Measurements from ENCODE around the gene PPP1CC. TPM values are rescaled to one million over a fixed set of nuclear protein-coding genes. Genes with fewer than 3 reads are reported as not detected.

Gene PPP1CC
- total and polyA plus RNA-seq, 2 donors = 103 to 139 TPM

- H3K9me3 ChIP-seq (ENCODE audit: control insufficient read depth in 2 of 2, insufficient read depth in 1 of 2, low read length in 1 of 2) = no peaks in the 10 kb centered on the region
- peaks cover 2 to 9% of the 10 kb centered on the region in 2 donors for H3K4me1 ChIP-seq (ENCODE audit: control insufficient read depth in 2 of 2, insufficient read depth in 2 of 2, low read length in 2 of 2)
- H3K27ac ChIP-seq (ENCODE audit: low read depth in 1 of 2, low read length in 1 of 2) = no peak overlapping the region
- H3K27me3 ChIP-seq (ENCODE audit: control insufficient read depth in 2 of 2, insufficient read depth in 1 of 2, low read length in 1 of 2) = no peaks in the 10 kb centered on the region
- H3K4me3 ChIP-seq (ENCODE audit: low read length in 2 of 2) = no peak overlapping the region
- no peaks in the 10 kb centered on the region for H3K36me3 ChIP-seq (ENCODE audit: control insufficient read depth in 2 of 2, insufficient read depth in 2 of 2, low read length in 1 of 2)
- 96% methylated on average over 16 of the region's 16 CpGs for WGBS
- DNase-seq (ENCODE audit: low read depth in 6 of 9, low spot score in 9 of 9) = no peak
Observed at GRCh38 chr12:110745542-110746284, 3.0 kb upstream of the PPP1CC start.

- Histone ChIP-seq H3K27me3 (ENCODE audit: control insufficient read depth in 2 of 2, insufficient read depth in 1 of 2, low read length in 1 of 2) (no peaks in the 10 kb centered on the region), H3K27ac (ENCODE audit: low read depth in 1 of 2, low read length in 1 of 2) (peak overlapping the region in 1 of 2 donors; percentile 20), H3K4me1 (ENCODE audit: control insufficient read depth in 2 of 2, insufficient read depth in 2 of 2, low read length in 2 of 2) (peaks cover 2 to 12% of the 10 kb centered on the region in 2 donors), H3K4me3 (ENCODE audit: low read length in 2 of 2) (no peak overlapping the region), H3K9me3 (ENCODE audit: control insufficient read depth in 2 of 2, insufficient read depth in 1 of 2, low read length in 1 of 2) (no peaks in the 10 kb centered on the region), H3K36me3 (ENCODE audit: control insufficient read depth in 2 of 2, insufficient read depth in 2 of 2, low read length in 1 of 2) (no peaks in the 10 kb centered on the region)
- WGBS = 98% methylated on average over 5 of the region's 5 CpGs
- no peak for DNase-seq (ENCODE audit: low read depth in 6 of 9, low spot score in 9 of 9)
Observed at GRCh38 chr12:110744601-110745264, 2.0 kb upstream of the PPP1CC start.

- H3K36me3 ChIP-seq (ENCODE audit: control insufficient read depth in 2 of 2, insufficient read depth in 2 of 2, low read length in 1 of 2) = no peaks in the 10 kb centered on the region
- H3K4me3 ChIP-seq (ENCODE audit: low read length in 2 of 2) = peak overlapping the region in 1 of 2 donors; percentile 87
- H3K4me1 ChIP-seq (ENCODE audit: control insufficient read depth in 2 of 2, insufficient read depth in 2 of 2, low read length in 2 of 2) = peaks cover 6 to 16% of the 10 kb centered on the region in 2 donors
- no peaks in the 10 kb centered on the region for H3K27me3 ChIP-seq (ENCODE audit: control insufficient read depth in 2 of 2, insufficient read depth in 1 of 2, low read length in 1 of 2)
- no peak for DNase-seq (ENCODE audit: low read depth in 6 of 9, low spot score in 9 of 9)
- WGBS = 97% methylated on average over 4 of the region's 4 CpGs
- H3K27ac ChIP-seq (ENCODE audit: low read depth in 1 of 2, low read length in 1 of 2) = no peak overlapping the region
- H3K9me3 ChIP-seq (ENCODE audit: control insufficient read depth in 2 of 2, insufficient read depth in 1 of 2, low read length in 1 of 2) = no peaks in the 10 kb centered on the region
Observed at GRCh38 chr12:110744151-110744571, 1.5 kb upstream of the PPP1CC start.

- no peaks in the 10 kb centered on the region for H3K9me3 ChIP-seq (ENCODE audit: control insufficient read depth in 2 of 2, insufficient read depth in 1 of 2, low read length in 1 of 2)
- no peaks in the 10 kb centered on the region for H3K27me3 ChIP-seq (ENCODE audit: control insufficient read depth in 2 of 2, insufficient read depth in 1 of 2, low read length in 1 of 2)
- peaks cover 10 to 21% of the 10 kb centered on the region in 2 donors for H3K4me1 ChIP-seq (ENCODE audit: control insufficient read depth in 2 of 2, insufficient read depth in 2 of 2, low read length in 2 of 2)
- peak overlapping the region; percentile 87 to 98 for H3K4me3 ChIP-seq (ENCODE audit: low read length in 2 of 2)
- peak overlapping the region in 1 of 2 donors; percentile 43 for H3K27ac ChIP-seq (ENCODE audit: low read depth in 1 of 2, low read length in 1 of 2)
- peak in 3 of 9 donors; percentile 19 to 55 (median 22) for DNase-seq (ENCODE audit: low read depth in 6 of 9, low spot score in 9 of 9)
- no peaks in the 10 kb centered on the region for H3K36me3 ChIP-seq (ENCODE audit: control insufficient read depth in 2 of 2, insufficient read depth in 2 of 2, low read length in 1 of 2)
- WGBS = 59% methylated on average over 26 of the region's 26 CpGs
Observed at GRCh38 chr12:110743571-110744093, 941 bp upstream of the PPP1CC start.

- under 1% methylated on average over 44 of the region's 44 CpGs for WGBS
- DNase-seq (ENCODE audit: low read depth in 6 of 9, low spot score in 9 of 9) = no peak
- no peaks in the 10 kb centered on the region for H3K9me3 ChIP-seq (ENCODE audit: control insufficient read depth in 2 of 2, insufficient read depth in 1 of 2, low read length in 1 of 2)
- H3K36me3 ChIP-seq (ENCODE audit: control insufficient read depth in 2 of 2, insufficient read depth in 2 of 2, low read length in 1 of 2) = peaks cover 0 to 11% of the 10 kb centered on the region in 2 donors
- H3K4me1 ChIP-seq (ENCODE audit: control insufficient read depth in 2 of 2, insufficient read depth in 2 of 2, low read length in 2 of 2) = peaks cover 14 to 29% of the 10 kb centered on the region in 2 donors
- peak overlapping the region; percentile 87 to 98 for H3K4me3 ChIP-seq (ENCODE audit: low read length in 2 of 2)
- peak overlapping the region; percentile 80 to 88 for H3K27ac ChIP-seq (ENCODE audit: low read depth in 1 of 2, low read length in 1 of 2)
- no peaks in the 10 kb centered on the region for H3K27me3 ChIP-seq (ENCODE audit: control insufficient read depth in 2 of 2, insufficient read depth in 1 of 2, low read length in 1 of 2)
Observed at GRCh38 chr12:110742096-110742717, 484 bp downstream of the PPP1CC start.

GRCh38 chr12:110741341-110742095, 1.2 kb downstream of the PPP1CC start:
- WGBS = under 1% methylated on average over 14 of the region's 14 CpGs
- H3K27me3 ChIP-seq (ENCODE audit: control insufficient read depth in 2 of 2, insufficient read depth in 1 of 2, low read length in 1 of 2) = no peaks in the 10 kb centered on the region
- H3K4me3 ChIP-seq (ENCODE audit: low read length in 2 of 2) = peak overlapping the region; percentile 87 to 98
- H3K4me1 ChIP-seq (ENCODE audit: control insufficient read depth in 2 of 2, insufficient read depth in 2 of 2, low read length in 2 of 2) = peaks cover 14 to 29% of the 10 kb centered on the region in 2 donors
- H3K36me3 ChIP-seq (ENCODE audit: control insufficient read depth in 2 of 2, insufficient read depth in 2 of 2, low read length in 1 of 2) = peaks cover 0 to 12% of the 10 kb centered on the region in 2 donors
- H3K9me3 ChIP-seq (ENCODE audit: control insufficient read depth in 2 of 2, insufficient read depth in 1 of 2, low read length in 1 of 2) = no peaks in the 10 kb centered on the region
- peak overlapping the region; percentile 80 to 88 for H3K27ac ChIP-seq (ENCODE audit: low read depth in 1 of 2, low read length in 1 of 2)
- peak in 8 of 9 donors; percentile 18 to 67 (median 40) for DNase-seq (ENCODE audit: low read depth in 6 of 9, low spot score in 9 of 9)

GRCh38 chr12:110739894-110740293, 2.8 kb downstream of the PPP1CC start:
- H3K4me1 ChIP-seq (ENCODE audit: control insufficient read depth in 2 of 2, insufficient read depth in 2 of 2, low read length in 2 of 2) = peaks cover 14 to 29% of the 10 kb centered on the region in 2 donors
- DNase-seq (ENCODE audit: low read depth in 6 of 9, low spot score in 9 of 9) = peak in 2 of 9 donors; percentile 22 to 41
- H3K9me3 ChIP-seq (ENCODE audit: control insufficient read depth in 2 of 2, insufficient read depth in 1 of 2, low read length in 1 of 2) = no peaks in the 10 kb centered on the region
- H3K27ac ChIP-seq (ENCODE audit: low read depth in 1 of 2, low read length in 1 of 2) = peak overlapping the region in 1 of 2 donors; percentile 3
- 73% methylated on average over 3 of the region's 3 CpGs for WGBS
- H3K36me3 ChIP-seq (ENCODE audit: control insufficient read depth in 2 of 2, insufficient read depth in 2 of 2, low read length in 1 of 2) = peaks cover 8 to 26% of the 10 kb centered on the region in 2 donors
- H3K27me3 ChIP-seq (ENCODE audit: control insufficient read depth in 2 of 2, insufficient read depth in 1 of 2, low read length in 1 of 2) = no peaks in the 10 kb centered on the region
- H3K4me3 ChIP-seq (ENCODE audit: low read length in 2 of 2) = peak overlapping the region; percentile 19 to 87

- 55% methylated on average over 1 of the region's 1 CpG for WGBS
- H3K27me3 ChIP-seq (ENCODE audit: control insufficient read depth in 2 of 2, insufficient read depth in 1 of 2, low read length in 1 of 2) = no peaks in the 10 kb centered on the region
- peaks cover 8 to 29% of the 10 kb centered on the region in 2 donors for H3K36me3 ChIP-seq (ENCODE audit: control insufficient read depth in 2 of 2, insufficient read depth in 2 of 2, low read length in 1 of 2)
- no peaks in the 10 kb centered on the region for H3K9me3 ChIP-seq (ENCODE audit: control insufficient read depth in 2 of 2, insufficient read depth in 1 of 2, low read length in 1 of 2)
- H3K4me3 ChIP-seq (ENCODE audit: low read length in 2 of 2) = peak overlapping the region in 1 of 2 donors; percentile 19
- peak overlapping the region in 1 of 2 donors; percentile 33 for H3K27ac ChIP-seq (ENCODE audit: low read depth in 1 of 2, low read length in 1 of 2)
- peaks cover 14 to 29% of the 10 kb centered on the region in 2 donors for H3K4me1 ChIP-seq (ENCODE audit: control insufficient read depth in 2 of 2, insufficient read depth in 2 of 2, low read length in 2 of 2)
- no peak for DNase-seq (ENCODE audit: low read depth in 6 of 9, low spot score in 9 of 9)
Observed at GRCh38 chr12:110739488-110739887, 3.2 kb downstream of the PPP1CC start.
